Endodermal cell (in vitro differentiated cells): ENCODE measurements around the gene EHD2. TPM values are rescaled to one million over a fixed set of nuclear protein-coding genes. Genes with fewer than 3 reads are reported as not detected.
"Not testable (repeated sequence)": the region's sequence is repeated elsewhere in the genome, so short reads cannot be mapped to it uniquely, and the experiment has no call there.

Experiments
- DNase-seq: peaks from one replicate; pipeline ENCODE4 v3.0.0-alpha.2; 2017
- H3K27ac ChIP-seq: 2 replicates; pipeline ENCODE4 v1.5.1; 2013; ENCODE audit warnings: mild to moderate bottlenecking, low read depth, low read length, moderate library complexity
- H3K27me3 ChIP-seq: 2 replicates; pipeline ENCODE4 v1.6.1; 2013; ENCODE audit warnings: mild to moderate bottlenecking, low read length, moderate library complexity; ENCODE audit not compliant: insufficient read depth, control insufficient read depth, poor library complexity, severe bottlenecking
- H3K36me3 ChIP-seq: 2 replicates; pipeline ENCODE4 v1.7.0; 2013; ENCODE audit warnings: mild to moderate bottlenecking, low read length, moderate library complexity; ENCODE audit not compliant: control insufficient read depth, insufficient read depth
- H3K4me1 ChIP-seq: one replicate; pipeline ENCODE4 v1.7.0; 2013; ENCODE audit warnings: low read length; ENCODE audit not compliant: control insufficient read depth, insufficient read depth
- H3K4me3 ChIP-seq: 2 replicates; pipeline ENCODE4 v1.5.1; 2013; ENCODE audit warnings: mild to moderate bottlenecking, low read length, moderate library complexity
- H3K9ac ChIP-seq: 2 replicates; pipeline ENCODE4 v1.6.1; 2013; ENCODE audit warnings: mild to moderate bottlenecking, low read length, moderate library complexity; ENCODE audit not compliant: poor library complexity, severe bottlenecking; ENCODE audit errors: extremely low read depth
- H3K9me3 ChIP-seq: 2 replicates; pipeline ENCODE4 v1.6.1; 2013; ENCODE audit warnings: mild to moderate bottlenecking, low read length, moderate library complexity; ENCODE audit not compliant: control insufficient read depth
- H3K27ac Mint-ChIP-seq: 2 replicates; pipeline ENCODE4 v1.8.0; 2020; ENCODE audit warnings: mixed read lengths
- H3K27me3 Mint-ChIP-seq: 2 replicates; pipeline ENCODE4 v1.8.0; 2021; ENCODE audit warnings: mild to moderate bottlenecking, mixed read lengths; ENCODE audit not compliant: insufficient read depth
- H3K36me3 Mint-ChIP-seq: 2 replicates; pipeline ENCODE4 v1.8.0; 2020; ENCODE audit warnings: low read depth, mixed read lengths
- H3K4me1 Mint-ChIP-seq: 2 replicates; pipeline ENCODE4 v1.8.0; 2020; ENCODE audit warnings: mixed read lengths
- H3K4me3 Mint-ChIP-seq: 2 replicates; pipeline ENCODE4 v1.8.0; 2020; ENCODE audit warnings: mild to moderate bottlenecking, moderate library complexity, mixed read lengths
- H3K9me3 Mint-ChIP-seq: 2 replicates; pipeline ENCODE4 v1.8.0; 2020; ENCODE audit warnings: mild to moderate bottlenecking, mixed read lengths
- CTCF ChIP-seq: fragments of 200-600 bp; sonication (generic); conservative IDR thresholded peaks from 2 replicates; pipeline ENCODE4 v1.5.0; 2021; ENCODE audit warnings: antibody characterized with exemption, mild to moderate bottlenecking
- WGBS, 2 experiments: methylation state at CpG; one replicate each; pipeline versions ENCODE4 v1.1.5 to v1.1.7; 2013; ENCODE audit warnings: missing lambda C conversion rate in 2 of 2, mixed read lengths in 1 of 2; ENCODE audit not compliant: insufficient coverage in 1 of 2, insufficient read length in 1 of 2; 5-methylcytosine and 5-hydroxymethylcytosine counted together
- total RNA-seq, 2 donors: library from RNA; stranded (reverse); fragmentation: NEBNext Ultra II Directional in 1 of 2; extraction: Animal tissue kit (Norgen Biotek cat#: 25700) in 1 of 2; gene quantifications; 2 replicates in 1 of 2; 3 replicates in 1 of 2; pipeline ENCODE4 v1.2.1, GENCODE V29; 2021

The EHD2 gene
- total RNA-seq, 2 donors from 2014 or later = 5.5 to 8.4 TPM

DNA sequence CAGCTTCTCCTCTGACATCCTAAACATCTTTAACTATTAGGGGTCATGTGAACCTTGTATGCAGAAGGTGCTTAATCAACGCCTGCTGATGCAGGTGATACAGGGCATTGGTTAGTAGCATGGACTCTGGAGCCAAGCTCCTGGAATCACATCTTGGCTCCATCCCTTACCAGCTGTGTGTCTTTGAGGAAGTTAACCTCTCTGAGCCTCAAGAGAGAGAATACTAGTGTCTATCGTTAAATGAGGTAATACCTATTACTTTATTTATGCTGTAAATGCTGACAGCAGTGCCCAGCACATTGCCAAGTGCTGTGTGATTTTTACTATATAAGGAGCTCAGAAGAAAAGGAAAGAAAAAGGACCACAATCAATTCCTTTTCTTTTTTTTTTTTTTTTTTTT, 54.1 kb downstream of the EHD2 start:
- TF ChIP-seq CTCF = no peak
- Histone ChIP-seq H3K9me3 (no peaks in the 10 kb centered on the region), H3K27me3 (no peaks in the 10 kb centered on the region), H3K4me3 (no peak overlapping the region), H3K27ac (no peak overlapping the region), H3K4me1 (no peaks in the 10 kb centered on the region), H3K9ac (no peak overlapping the region), H3K36me3 (no peaks in the 10 kb centered on the region)
- no peak overlapping the region for H3K4me3 Mint-ChIP-seq
- peaks cover 7% of the 10 kb centered on the region for H3K4me1 Mint-ChIP-seq
- no peaks in the 10 kb centered on the region for H3K36me3 Mint-ChIP-seq
- WGBS, 2 experiments = 30 to 50% methylated on average over 2 of the region's 2 CpGs
- no peaks in the 10 kb centered on the region for H3K9me3 Mint-ChIP-seq
- H3K27ac Mint-ChIP-seq = no peak overlapping the region
- no peak for DNase-seq
- H3K27me3 Mint-ChIP-seq = no peaks in the 10 kb centered on the region

- H3K9ac ChIP-seq = no peak overlapping the region
- H3K36me3 Mint-ChIP-seq = no peaks in the 10 kb centered on the region
- H3K9me3 Mint-ChIP-seq = no peaks in the 10 kb centered on the region
- H3K27me3 ChIP-seq = no peaks in the 10 kb centered on the region
- H3K4me3 Mint-ChIP-seq = no peak overlapping the region
- H3K4me1 Mint-ChIP-seq = peaks cover 7% of the 10 kb centered on the region
- H3K9me3 ChIP-seq = no peaks in the 10 kb centered on the region
- no peak overlapping the region for H3K4me3 ChIP-seq
- peak; percentile 28 for TF ChIP-seq CTCF
- H3K27me3 Mint-ChIP-seq = no peaks in the 10 kb centered on the region
- no peak overlapping the region for H3K27ac ChIP-seq
- H3K4me1 ChIP-seq = no peaks in the 10 kb centered on the region
- DNase-seq = peak; percentile 54
- H3K36me3 ChIP-seq = no peaks in the 10 kb centered on the region
- 92% methylated on average over 2 of the region's 2 CpGs; no CpG with 5 or more reads in 1 of the 2 experiments for WGBS, 2 experiments
- no peak overlapping the region for H3K27ac Mint-ChIP-seq
Observed at GRCh38 chr19:47768604-47769003, 55.4 kb downstream of the EHD2 start.

GRCh38 chr19:47769534-47769933, 56.3 kb downstream of the EHD2 start:
- no peak for TF ChIP-seq CTCF
- H3K9me3 Mint-ChIP-seq = no peaks in the 10 kb centered on the region
- H3K4me1 ChIP-seq = no peaks in the 10 kb centered on the region
- no peak overlapping the region for H3K27ac Mint-ChIP-seq
- H3K9ac ChIP-seq = no peak overlapping the region
- H3K27me3 ChIP-seq = no peaks in the 10 kb centered on the region
- H3K9me3 ChIP-seq = no peaks in the 10 kb centered on the region
- no peaks in the 10 kb centered on the region for H3K36me3 ChIP-seq
- H3K4me3 ChIP-seq = no peak overlapping the region
- no peaks in the 10 kb centered on the region for H3K36me3 Mint-ChIP-seq
- no peak overlapping the region for H3K27ac ChIP-seq
- no peaks in the 10 kb centered on the region for H3K27me3 Mint-ChIP-seq
- no peak for DNase-seq
- no peak overlapping the region for H3K4me3 Mint-ChIP-seq
- 78 to 87% methylated on average over 2 to 3 of the region's 3 CpGs for WGBS, 2 experiments
- H3K4me1 Mint-ChIP-seq = peaks cover 12% of the 10 kb centered on the region

- not testable (repeated sequence) for H3K36me3 Mint-ChIP-seq, H3K4me1 ChIP-seq, H3K9me3 Mint-ChIP-seq, H3K9ac ChIP-seq, H3K27me3 Mint-ChIP-seq, DNase-seq, H3K27me3 ChIP-seq, H3K27ac Mint-ChIP-seq, H3K27ac ChIP-seq, H3K9me3 ChIP-seq, H3K4me3 Mint-ChIP-seq, H3K36me3 ChIP-seq, H3K4me3 ChIP-seq
- H3K4me1 Mint-ChIP-seq = peaks cover 13% of the 10 kb centered on the region
- WGBS, 2 experiments = 89 to 94% methylated on average over 6 of the region's 6 CpGs
Observed at GRCh38 chr19:47771291-47771690, 58.1 kb downstream of the EHD2 start.
